HG02763 (cell line): Measurements from ENCODE around the gene RAI1.
"Not testable (repeated sequence)": the region's sequence is repeated elsewhere in the genome, so short reads cannot be mapped to it uniquely, and the experiment has no call there.

Experiments used
- ATAC-seq: cut with Tn5 transposase; IDR thresholded peaks from one replicate; pipeline ENCODE4 v1.9.1; 2021; ENCODE audit warnings: mild to moderate bottlenecking, moderate library complexity; ENCODE audit not compliant: unreplicated experiment

The RAI1 gene

GRCh38 chr17:17664064-17664452 lies 17.2 kb upstream of the RAI1 start:
- ATAC-seq: no peak

GRCh38 chr17:17665255-17665654 lies 16.0 kb upstream of the RAI1 start:
- no peak for ATAC-seq

GRCh38 chr17:17666111-17666714 lies 15.0 kb upstream of the RAI1 start:
- no peak for ATAC-seq

GRCh38 chr17:17667231-17667630 lies 14.0 kb upstream of the RAI1 start:
- ATAC-seq: no peak

- ATAC-seq: no peak
Observed at GRCh38 chr17:17667947-17668346, 13.3 kb upstream of the RAI1 start.

GRCh38 chr17:17668358-17668757 lies 12.9 kb upstream of the RAI1 start:
- ATAC-seq: no peak

GRCh38 chr17:17668775-17669579 lies 12.3 kb upstream of the RAI1 start:
- ATAC-seq: no peak

GRCh38 chr17:17669580-17670235 lies 11.6 kb upstream of the RAI1 start:
- no peak for ATAC-seq

GRCh38 chr17:17670701-17671305 lies 10.5 kb upstream of the RAI1 start:
- ATAC-seq: no peak

- no peak for ATAC-seq
Observed at GRCh38 chr17:17671369-17672129, 9.7 kb upstream of the RAI1 start.

- no peak for ATAC-seq
Observed at GRCh38 chr17:17672453-17673368, 8.5 kb upstream of the RAI1 start.

GRCh38 chr17:17675416-17675815 lies 5.8 kb upstream of the RAI1 start:
- no peak for ATAC-seq

GRCh38 chr17:17675925-17676534 lies 5.2 kb upstream of the RAI1 start:
- ATAC-seq: no peak

GRCh38 chr17:17676752-17677151 lies 4.5 kb upstream of the RAI1 start:
- ATAC-seq: no peak

- no peak for ATAC-seq
Observed at GRCh38 chr17:17677299-17678040, 3.8 kb upstream of the RAI1 start.

- not testable (repeated sequence) for ATAC-seq
Observed at GRCh38 chr17:17678063-17678699, 3.1 kb upstream of the RAI1 start.

GRCh38 chr17:17679243-17679642 lies 2.0 kb upstream of the RAI1 start:
- ATAC-seq: no peak

GRCh38 chr17:17679748-17680147 lies 1.5 kb upstream of the RAI1 start:
- no peak for ATAC-seq
